DND-41 (cell line): ENCODE measurements around the gene REEP5.
"Not testable (repeated sequence)": the region's sequence is repeated elsewhere in the genome, so short reads cannot be mapped to it uniquely, and the experiment has no call there.

ENCODE experiments used
- ATAC-seq: fragments of 200-7000 bp; cut with Tn5 transposase; 3 replicates; pipeline ENCODE4 v1.9.1; 2021; ENCODE audit warnings: low read depth; ENCODE audit not compliant: insufficient read depth
- DNase-seq: peaks from one replicate; pipeline ENCODE4 v3.0.0-alpha.2; 2020
- H2AFZ ChIP-seq: 2 replicates; pipeline ENCODE4 v1.6.0; 2012; ENCODE audit warnings: low read depth, low read length
- H3K27ac ChIP-seq: 2 replicates; pipeline ENCODE4 v1.5.1; 2012; ENCODE audit warnings: low read length, inconsistent platforms
- H3K27me3 ChIP-seq: fragments of 200-600 bp; sonication (generic); 2 replicates; pipeline ENCODE4 v1.6.0; 2012; ENCODE audit warnings: low read length, mild to moderate bottlenecking, inconsistent platforms; ENCODE audit not compliant: insufficient read depth, poor library complexity
- H3K36me3 ChIP-seq: 2 replicates; pipeline ENCODE4 v1.5.1; 2012; ENCODE audit warnings: low read length, inconsistent platforms; ENCODE audit not compliant: insufficient read depth
- H3K4me1 ChIP-seq: 2 replicates; pipeline ENCODE4 v1.5.1; 2012; ENCODE audit warnings: mild to moderate bottlenecking, low read length; ENCODE audit not compliant: insufficient read depth
- H3K4me2 ChIP-seq: 2 replicates; pipeline ENCODE4 v1.6.0; 2012; ENCODE audit warnings: mild to moderate bottlenecking, moderate library complexity, low read length, inconsistent platforms; ENCODE audit not compliant: insufficient read depth
- H3K4me3 ChIP-seq, 2 experiments: fragments of 200-600 bp in 1 of 2; shearing (Covaris generic) in 1 of 2; 2 replicates each; pipeline ENCODE4 v1.5.1; 2012 to 2016; ENCODE audit warnings: inconsistent platforms in 2 of 2, low read length in 2 of 2, mild to moderate bottlenecking in 2 of 2, low read depth in 1 of 2, moderate library complexity in 1 of 2
- H3K79me2 ChIP-seq: 2 replicates; pipeline ENCODE4 v1.6.0; 2012; ENCODE audit warnings: low read length, inconsistent platforms; ENCODE audit not compliant: insufficient read depth
- H3K9ac ChIP-seq: 2 replicates; pipeline ENCODE4 v1.6.0; 2012; ENCODE audit warnings: low read depth, mild to moderate bottlenecking, inconsistent platforms, low read length, moderate library complexity
- H3K9me3 ChIP-seq: 2 replicates; pipeline ENCODE4 v1.5.1; 2012; ENCODE audit warnings: low read length, moderate library complexity, mild to moderate bottlenecking, inconsistent platforms; ENCODE audit not compliant: insufficient read depth, severe bottlenecking
- H4K20me1 ChIP-seq: 2 replicates; pipeline ENCODE4 v1.6.0; 2012; ENCODE audit warnings: low read length; ENCODE audit not compliant: insufficient read depth
- CTCF ChIP-seq: IDR thresholded peaks from 2 replicates; pipeline ENCODE4 v1.5.1; 2012; ENCODE audit warnings: borderline replicate concordance, low read length, moderate library complexity, mild to moderate bottlenecking; ENCODE audit not compliant: poor library complexity, severe bottlenecking; ENCODE audit errors: extremely low read depth
- EZH2 ChIP-seq: IDR thresholded peaks from 3 replicates; pipeline ENCODE4 v1.6.1; 2012; ENCODE audit warnings: borderline replicate concordance, low read depth, mild to moderate bottlenecking, moderate library complexity, low read length, inconsistent platforms; ENCODE audit not compliant: severe bottlenecking

The REEP5 gene

DNA sequence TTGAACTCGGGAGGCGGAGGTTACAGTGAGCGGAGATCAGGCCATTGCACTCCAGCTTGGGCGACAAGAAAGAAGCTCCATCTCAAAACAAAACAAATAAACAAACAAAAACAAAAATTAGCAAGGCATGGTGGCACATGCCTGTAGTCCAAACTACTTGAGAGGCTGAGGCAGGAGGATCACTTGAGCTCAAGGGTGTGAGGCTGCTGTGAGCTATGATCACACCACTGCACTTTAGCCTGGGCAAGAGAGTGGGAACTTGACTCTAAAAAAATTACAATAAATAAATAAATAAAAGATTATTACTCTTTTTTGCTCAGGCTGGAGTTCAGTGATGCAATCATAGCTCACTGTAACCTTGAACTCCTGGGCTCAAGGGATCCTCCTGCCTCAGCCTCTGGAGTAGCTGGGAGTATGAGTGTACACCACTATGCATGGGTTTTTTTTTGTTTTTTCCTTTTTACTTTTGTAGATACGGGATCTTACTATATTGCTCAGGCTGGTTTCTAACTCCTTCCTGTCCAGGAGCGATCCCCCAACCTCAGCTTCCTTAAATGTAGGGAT is 45.6 kb upstream of the REEP5 start:
- H2AFZ ChIP-seq: no peak overlapping the region
- H3K27me3 ChIP-seq: no peaks in the 10 kb centered on the region
- TF ChIP-seq CTCF (no peak), EZH2 (no peak)
- H3K27ac ChIP-seq: no peak overlapping the region
- H3K4me1 ChIP-seq: no peaks in the 10 kb centered on the region
- no peak overlapping the region for H3K4me3 ChIP-seq
- DNase-seq: no peak
- no peak overlapping the region for H3K9ac ChIP-seq
- no peaks in the 10 kb centered on the region for H3K79me2 ChIP-seq
- H3K4me2 ChIP-seq: no peak overlapping the region
- H4K20me1 ChIP-seq: no peaks in the 10 kb centered on the region
- ATAC-seq: no peak
- H3K9me3 ChIP-seq: no peaks in the 10 kb centered on the region
- no peaks in the 10 kb centered on the region for H3K36me3 ChIP-seq

DNA sequence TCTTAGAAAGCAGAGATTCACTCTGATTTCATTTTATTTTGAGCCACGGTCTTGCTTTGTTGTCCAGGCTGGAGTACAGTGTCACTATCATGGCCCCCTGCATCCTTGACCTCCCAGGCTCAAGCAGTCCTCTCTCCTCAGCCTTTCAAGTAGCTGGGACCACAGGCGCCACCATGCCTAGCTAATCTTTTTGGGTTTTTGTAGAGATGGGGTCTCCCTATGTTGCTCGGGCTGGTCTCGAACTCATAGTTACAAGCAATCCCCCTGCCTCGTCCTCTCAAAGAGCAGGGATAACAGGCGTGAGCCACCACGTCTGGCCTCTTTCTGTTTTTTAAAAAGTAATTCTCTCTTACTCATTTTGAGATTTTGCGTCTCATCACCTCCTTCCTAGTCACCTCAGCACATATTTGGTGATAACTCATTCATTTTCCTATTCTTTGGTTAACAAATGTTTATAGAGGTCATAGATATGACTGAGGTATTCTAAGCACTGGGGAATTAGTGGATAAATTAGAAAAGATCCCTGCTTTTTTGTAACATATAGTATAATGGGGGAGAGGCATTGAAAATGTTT is 43.8 kb upstream of the REEP5 start:
- Histone ChIP-seq H3K4me3 (no peak overlapping the region), H3K4me2 (no peak overlapping the region), H2AFZ (no peak overlapping the region), H3K36me3 (no peaks in the 10 kb centered on the region), H4K20me1 (no peaks in the 10 kb centered on the region), H3K79me2 (no peaks in the 10 kb centered on the region), H3K27ac (no peak overlapping the region), H3K27me3 (no peaks in the 10 kb centered on the region), H3K4me1 (no peaks in the 10 kb centered on the region), H3K9ac (no peak overlapping the region), H3K9me3 (no peaks in the 10 kb centered on the region)
- DNase-seq: no peak
- TF ChIP-seq CTCF: no peak
- TF ChIP-seq EZH2: no peak
- no peak for ATAC-seq

GRCh38 chr5:112963374-112963733 is 41.3 kb upstream of the REEP5 start:
- not testable (repeated sequence) for H3K4me2 ChIP-seq, H3K9me3 ChIP-seq, H3K4me1 ChIP-seq, H3K9ac ChIP-seq, H3K27me3 ChIP-seq, H3K4me3 ChIP-seq, H4K20me1 ChIP-seq, DNase-seq, H3K36me3 ChIP-seq, H3K79me2 ChIP-seq, ATAC-seq, H3K27ac ChIP-seq, H2AFZ ChIP-seq

GRCh38 chr5:112960863-112961504 is 39.0 kb upstream of the REEP5 start:
- H3K27ac ChIP-seq: no peak overlapping the region
- H3K27me3 ChIP-seq: no peaks in the 10 kb centered on the region
- H4K20me1 ChIP-seq: no peaks in the 10 kb centered on the region
- H3K36me3 ChIP-seq: no peaks in the 10 kb centered on the region
- no peak overlapping the region for H3K4me2 ChIP-seq
- no peak overlapping the region for H3K4me3 ChIP-seq
- H3K4me1 ChIP-seq: no peaks in the 10 kb centered on the region
- H3K9ac ChIP-seq: no peak overlapping the region
- no peaks in the 10 kb centered on the region for H3K9me3 ChIP-seq
- no peak overlapping the region for H2AFZ ChIP-seq
- DNase-seq (no peak), ATAC-seq (no peak)
- TF ChIP-seq CTCF: no peak
- TF ChIP-seq EZH2: no peak
- H3K79me2 ChIP-seq: no peaks in the 10 kb centered on the region
